G401 (cell line): Measurements from ENCODE around the gene ADGRA1. TPM values are rescaled to one million over a fixed set of nuclear protein-coding genes. Genes with fewer than 3 reads are reported as not detected.
"Not testable (repeated sequence)": the region's sequence is repeated elsewhere in the genome, so short reads cannot be mapped to it uniquely, and the experiment has no call there.

Experiments used
- DNase-seq: peaks from one replicate; pipeline ENCODE4 v3.0.0-alpha.2; 2015; ENCODE audit warnings: low spot score
- in situ Hi-C: cut with HindIII; loops from 2 replicates; pipeline ENCODE4 v1.10.0; 2016; ENCODE audit warnings: low sequenced_read_pairs, mixed read lengths
- total RNA-seq: library from RNA; depleted of rRNA; stranded (reverse); fragments of >200 nt; shearing (Covaris generic); gene quantifications from 2 replicates; pipeline ENCODE4 v1.2.3, GENCODE V29; 2014

The ADGRA1 gene
- total RNA-seq, 1 experiment from 2014 or later: not detected

DNA sequence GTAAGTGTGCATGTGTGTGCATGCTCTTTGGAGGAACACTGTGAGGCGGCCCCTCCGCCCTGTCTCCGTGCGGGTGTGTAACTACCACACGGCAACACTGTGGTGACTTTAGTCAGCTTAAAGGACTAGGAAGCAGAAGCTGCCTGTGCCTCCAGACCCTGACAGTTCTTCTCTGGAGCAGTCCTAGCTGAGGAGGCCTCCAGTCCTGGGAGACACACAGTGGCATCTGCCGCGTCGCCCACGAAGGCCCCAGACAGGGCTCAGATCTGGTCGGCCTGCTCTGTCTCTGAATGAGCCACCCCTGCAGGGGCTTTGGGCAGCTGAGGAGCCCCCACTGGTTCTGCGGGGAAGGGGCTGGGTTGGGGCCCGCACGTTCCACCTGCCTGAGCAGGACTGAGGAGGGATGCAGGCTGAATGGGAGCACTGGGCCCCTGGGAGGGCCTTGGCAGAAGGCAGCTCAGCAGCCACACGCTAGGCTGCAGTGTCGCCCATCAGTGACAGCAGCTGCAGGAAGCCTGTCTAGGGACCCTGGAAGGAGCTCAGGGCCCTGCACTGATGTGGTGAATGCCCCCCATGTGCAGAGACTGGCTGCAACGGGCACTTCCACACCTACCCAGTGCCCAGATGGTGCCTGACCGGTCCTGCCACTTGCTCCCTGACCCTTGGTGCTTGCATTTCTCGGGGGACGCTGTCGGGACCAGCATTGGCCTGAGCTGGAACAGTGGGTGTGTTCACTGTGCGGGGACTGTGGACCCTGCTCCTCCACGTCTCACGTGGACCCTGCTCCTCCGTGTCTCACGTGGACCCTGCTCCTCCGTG, 45.0 kb downstream of the ADGRA1 start:
- no peak for DNase-seq
- in situ Hi-C loops: no loop called here

- in situ Hi-C loops: no loop called here
- DNase-seq: no peak
These were observed 45.9 kb downstream of the ADGRA1 start for GRCh38 chr10:133133471-133134231.

DNA sequence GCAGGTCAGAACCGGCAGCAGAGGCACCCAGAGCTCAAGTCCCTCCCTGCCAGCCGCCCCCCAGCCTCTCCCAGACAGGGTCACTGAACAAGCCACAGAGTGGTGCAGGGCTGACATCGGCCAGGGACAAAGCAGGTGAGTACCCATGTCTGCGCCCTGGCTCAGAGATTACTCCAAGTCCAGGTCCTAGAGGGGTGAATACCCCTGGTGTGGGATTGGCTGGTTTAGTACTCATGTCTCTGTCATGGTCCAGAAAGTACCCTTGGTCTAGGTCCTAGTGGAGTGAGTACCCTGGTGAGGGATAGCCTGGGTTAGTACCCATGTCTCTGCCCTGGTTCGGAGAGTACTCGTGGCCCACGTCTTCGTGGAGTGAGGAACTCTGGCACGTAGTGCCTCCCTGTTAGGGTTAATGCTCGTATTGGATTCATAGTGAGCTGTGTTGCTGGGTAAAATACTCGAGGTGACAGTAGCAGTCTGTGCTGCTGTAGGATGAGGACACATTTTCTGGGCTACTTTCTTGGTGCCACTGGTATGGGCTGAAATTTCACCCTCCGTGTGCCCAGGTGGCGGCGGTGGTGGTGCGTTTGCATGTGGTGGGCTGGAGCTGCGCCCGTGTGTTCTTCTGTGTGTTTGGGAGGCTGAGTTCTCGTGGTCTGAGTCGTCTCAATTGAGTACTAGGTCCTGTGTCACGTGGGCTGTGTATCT, 46.8 kb downstream of the ADGRA1 start:
- DNase-seq: no peak
- in situ Hi-C loops: no loop called here

GRCh38 chr10:133135116-133135465, 47.4 kb downstream of the ADGRA1 start:
- in situ Hi-C loops: no loop called here

GRCh38 chr10:133137486-133138145, 49.9 kb downstream of the ADGRA1 start:
- in situ Hi-C loops, DNase-seq: not testable (repeated sequence)

More at GRCh38 chr10:133135116-133135465, 47.4 kb downstream of the ADGRA1 start:
- DNase-seq: no peak

- DNase-seq: no peak
- in situ Hi-C loops: no loop called here
These were observed 51.9 kb downstream of the ADGRA1 start for GRCh38 chr10:133139551-133140065.

- in situ Hi-C loops: no loop called here
- DNase-seq: no peak
These were observed 52.9 kb downstream of the ADGRA1 start for GRCh38 chr10:133140417-133141143.

DNA sequence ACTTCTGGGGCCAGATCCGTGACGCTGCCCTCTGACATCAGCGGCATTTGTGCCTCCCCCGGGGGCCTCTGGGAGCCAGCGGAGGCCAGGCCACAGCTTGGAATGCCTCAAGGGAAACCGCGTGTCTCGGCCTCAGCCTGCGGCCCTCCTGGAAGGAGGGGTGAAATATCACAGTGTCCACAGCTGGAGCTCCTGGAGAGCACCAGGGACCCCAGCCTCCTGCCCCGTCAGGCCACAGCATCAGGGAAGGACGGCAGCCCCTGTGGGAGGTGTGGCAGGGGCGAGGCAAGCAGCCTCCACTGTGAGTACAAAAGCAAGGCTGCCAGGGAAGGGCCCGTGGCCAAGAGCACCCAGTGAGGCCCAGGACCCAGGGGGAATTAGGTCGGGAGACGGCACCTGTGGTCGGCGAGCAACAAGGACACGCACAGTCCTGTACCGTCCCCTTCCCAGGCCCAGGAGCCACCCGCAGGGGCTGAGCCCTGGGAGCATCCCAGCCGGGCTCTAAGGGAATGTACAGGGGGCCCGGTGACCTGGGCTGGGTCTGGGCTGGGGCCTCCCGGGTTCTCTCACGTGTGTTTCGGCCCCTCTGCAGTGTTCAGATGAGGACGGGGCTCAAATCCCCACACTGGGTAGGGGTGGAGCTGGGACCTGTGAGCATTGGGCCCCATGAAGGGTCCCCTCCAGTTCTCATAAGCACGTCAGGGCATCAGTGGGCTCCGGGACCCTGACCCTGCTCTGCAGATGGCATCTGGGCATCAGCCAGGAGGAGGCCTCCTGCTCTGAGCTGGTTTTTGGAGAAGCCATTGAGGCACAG, 53.6 kb downstream of the ADGRA1 start:
- in situ Hi-C loops: no loop called here

GRCh38 chr10:133141958-133142340, 54.2 kb downstream of the ADGRA1 start:
- in situ Hi-C loops: no loop called here

More for the DNA sequence above, 53.6 kb downstream of the ADGRA1 start:
- DNase-seq: no peak

GRCh38 chr10:133142523-133143199, 54.9 kb downstream of the ADGRA1 start:
- in situ Hi-C loops: no loop called here
- no peak for DNase-seq

More at GRCh38 chr10:133141958-133142340, 54.2 kb downstream of the ADGRA1 start:
- DNase-seq: no peak

- in situ Hi-C loops: no loop called here
- no peak for DNase-seq
These were observed 55.4 kb downstream of the ADGRA1 start for GRCh38 chr10:133143200-133143533.

- in situ Hi-C loops: no loop called here
- DNase-seq: no peak
These were observed 55.8 kb downstream of the ADGRA1 start for GRCh38 chr10:133143546-133143945.

- in situ Hi-C loops: no loop called here
- no peak for DNase-seq
These were observed 57.0 kb downstream of the ADGRA1 start for GRCh38 chr10:133144771-133145170.

GRCh38 chr10:133150226-133150625, 62.5 kb downstream of the ADGRA1 start:
- in situ Hi-C loops: loop anchor here (10.0 kb wide), 1 partner anchor 115 kb away; no protein-coding TSS in a partner anchor
- no peak for DNase-seq

DNA sequence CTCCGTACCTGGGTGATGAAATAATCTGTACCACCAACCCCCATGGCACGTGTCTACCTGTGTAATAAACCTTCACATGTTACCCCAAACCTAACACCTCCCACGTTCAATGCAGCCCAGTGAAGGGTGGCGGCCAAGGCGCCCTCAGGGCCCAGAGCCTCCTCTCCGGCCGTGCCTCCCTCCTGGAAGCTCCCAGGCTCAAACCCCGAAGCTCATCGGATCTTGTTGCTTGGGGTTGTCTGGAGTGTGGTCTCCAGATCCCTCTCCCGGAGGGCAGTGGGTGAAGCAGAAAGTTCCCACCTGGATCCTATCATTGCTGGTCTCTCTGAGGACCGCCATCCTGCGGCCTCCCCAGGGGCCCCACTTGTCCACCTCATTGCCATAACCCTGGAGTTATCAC, 62.9 kb downstream of the ADGRA1 start:
- no peak for DNase-seq
- in situ Hi-C loops: loop anchor here (10.0 kb wide), 1 partner anchor 114 kb away; no protein-coding TSS in a partner anchor

DNA sequence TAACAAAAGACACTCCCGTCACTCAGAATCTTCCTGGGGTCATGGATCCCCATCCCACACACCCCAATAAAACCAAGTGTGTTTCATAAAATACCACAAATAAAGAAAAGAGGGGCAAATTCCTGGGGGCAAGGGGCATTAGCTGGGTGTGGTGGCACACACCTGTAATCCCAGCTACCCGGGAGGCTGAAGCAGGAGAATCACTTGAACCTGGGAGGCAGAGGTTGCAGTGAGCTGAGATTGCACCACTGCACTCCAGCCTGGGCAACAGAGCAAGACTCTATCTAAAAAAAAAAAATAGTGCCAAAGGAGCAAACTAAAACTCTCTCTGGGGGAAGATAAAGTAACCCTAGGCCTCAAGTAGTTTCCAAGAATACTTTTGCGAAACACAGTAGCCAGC, 63.3 kb downstream of the ADGRA1 start:
- in situ Hi-C loops: loop anchor here (10.0 kb wide), 1 partner anchor 114 kb away; no protein-coding TSS in a partner anchor
- DNase-seq: not testable (repeated sequence)

- in situ Hi-C loops: loop anchor here (10.0 kb wide), 1 partner anchor 113 kb away; no protein-coding TSS in a partner anchor
- no peak for DNase-seq
These were observed 63.8 kb downstream of the ADGRA1 start for GRCh38 chr10:133151543-133151972.
